GM21526 (cell line): Measurements from ENCODE around the gene TGOLN2.
"Not testable (repeated sequence)": the region's sequence is repeated elsewhere in the genome, so short reads cannot be mapped to it uniquely, and the experiment has no call there.

Experiments used
- ATAC-seq: cut with Tn5 transposase; IDR thresholded peaks from one replicate; pipeline ENCODE4 v1.9.1; 2021; ENCODE audit warnings: moderate library complexity; ENCODE audit not compliant: unreplicated experiment, low FRiP score

The TGOLN2 gene

DNA sequence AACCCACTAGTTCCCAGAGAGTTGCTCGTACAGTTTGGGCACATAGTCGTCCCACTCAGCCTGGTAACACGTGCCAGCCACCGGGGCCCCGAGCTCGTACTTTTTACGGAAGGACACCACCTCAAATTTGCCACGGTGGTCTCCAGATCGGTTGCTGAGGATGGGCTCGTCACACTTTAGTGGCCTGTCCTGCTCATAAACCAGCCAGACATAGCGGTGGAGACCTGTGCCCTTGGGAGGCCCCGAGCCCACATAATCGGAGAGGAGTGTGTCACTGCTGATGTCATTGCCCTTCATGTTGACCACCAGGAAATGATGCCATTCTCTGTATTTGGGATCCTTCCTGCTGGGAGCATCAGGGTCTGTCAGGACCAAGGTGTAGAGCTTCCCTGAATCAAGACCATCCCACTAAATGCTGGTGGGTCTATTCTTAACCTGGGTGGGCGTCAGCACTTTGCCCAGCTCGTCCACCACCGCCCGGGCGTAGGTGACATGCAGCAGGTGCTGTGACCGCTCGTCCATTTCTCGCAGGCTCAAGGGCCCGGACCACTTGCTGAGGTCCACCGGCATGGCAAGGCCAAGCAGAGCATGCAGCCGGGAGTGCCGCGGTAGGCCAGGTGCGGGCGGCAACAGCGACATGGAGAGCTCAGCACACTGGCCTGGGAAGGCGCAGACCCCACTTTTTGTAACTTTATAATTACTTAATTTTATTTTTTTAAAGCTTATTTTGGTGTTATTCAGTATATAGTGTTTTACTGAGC lies 13.7 kb upstream of the TGOLN2 start:
- ATAC-seq: no peak

DNA sequence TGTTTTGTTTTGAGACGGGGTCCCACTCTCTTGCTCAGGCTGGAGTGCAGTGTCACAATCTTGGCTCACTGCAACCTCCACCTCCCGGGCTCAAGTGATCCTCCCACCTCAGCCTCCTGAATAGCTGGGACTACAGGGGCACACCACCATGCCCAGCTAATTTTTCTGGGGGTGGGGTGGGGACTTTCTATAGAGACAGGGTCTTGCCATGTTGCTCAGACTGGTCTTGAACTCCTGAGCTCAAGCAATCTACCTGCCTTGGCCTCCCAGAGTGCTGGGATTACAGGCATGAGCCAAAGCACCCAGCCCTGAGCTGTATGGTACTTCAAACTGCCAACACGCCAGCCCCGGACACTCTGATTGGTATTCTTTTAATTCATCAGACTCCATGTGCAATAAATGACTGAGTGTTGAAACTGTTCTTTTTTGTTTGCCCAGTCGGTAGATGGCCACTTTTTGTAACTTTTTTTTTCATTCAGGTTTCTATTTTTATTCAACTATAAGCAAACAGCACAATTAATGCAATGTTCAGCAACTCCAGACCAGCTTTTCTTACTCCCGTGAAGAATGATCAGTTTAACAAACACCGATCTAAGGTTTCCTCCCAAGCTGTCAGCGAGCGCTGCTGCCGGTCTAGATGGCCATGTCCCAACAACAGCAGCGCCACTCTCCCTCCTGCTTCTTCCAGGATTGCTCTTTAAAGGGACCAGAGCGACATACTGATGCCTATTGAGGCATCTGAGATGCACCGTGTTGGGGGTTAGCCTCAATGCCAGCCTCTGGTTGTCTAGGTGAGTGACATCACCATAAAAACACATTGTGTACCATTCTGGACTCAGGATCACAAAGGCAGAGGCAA lies 12.5 kb upstream of the TGOLN2 start:
- ATAC-seq: no peak

- no peak for ATAC-seq
These were observed 7.1 kb upstream of the TGOLN2 start for GRCh38 chr2:85334928-85335327.

- ATAC-seq: not testable (repeated sequence)
These were observed 6.1 kb upstream of the TGOLN2 start for GRCh38 chr2:85333877-85334276.

DNA sequence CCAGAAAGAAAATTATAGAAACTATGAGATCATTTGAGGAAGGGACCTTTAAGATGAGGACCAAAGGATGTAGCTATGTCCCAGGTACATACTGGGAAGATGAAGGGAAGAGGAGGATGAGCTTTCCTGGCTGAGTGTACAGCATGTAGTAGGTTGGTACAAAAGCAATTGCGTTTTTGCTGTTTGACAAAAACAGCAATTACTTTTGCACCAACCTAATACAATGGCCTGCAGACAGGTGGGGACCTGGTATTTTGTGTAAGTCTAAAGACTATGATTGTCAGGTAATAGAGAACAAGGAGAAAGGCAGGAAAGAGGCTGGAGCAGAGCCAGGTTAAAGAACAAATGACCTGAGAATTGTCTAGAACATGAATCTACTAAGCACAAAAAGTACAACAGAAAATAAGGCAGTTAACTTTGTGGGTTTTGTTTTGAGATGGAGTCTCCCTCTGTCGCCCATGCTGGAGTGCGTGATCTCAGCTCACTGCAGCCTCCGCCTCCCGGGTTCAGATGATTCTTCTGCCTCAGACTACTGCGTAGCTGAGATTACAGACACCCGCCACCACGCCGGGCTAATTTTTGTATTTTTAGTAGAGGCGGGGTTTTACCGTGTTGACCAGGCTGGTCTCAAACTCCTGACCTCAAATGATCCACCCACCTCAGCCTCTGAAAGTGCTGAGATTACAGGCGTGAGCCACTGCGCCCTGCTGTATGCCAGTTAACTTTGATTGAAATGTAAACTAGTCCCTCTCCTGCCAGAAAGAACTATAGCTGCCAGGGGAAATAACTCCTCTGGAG lies 3.2 kb upstream of the TGOLN2 start:
- no peak for ATAC-seq

DNA sequence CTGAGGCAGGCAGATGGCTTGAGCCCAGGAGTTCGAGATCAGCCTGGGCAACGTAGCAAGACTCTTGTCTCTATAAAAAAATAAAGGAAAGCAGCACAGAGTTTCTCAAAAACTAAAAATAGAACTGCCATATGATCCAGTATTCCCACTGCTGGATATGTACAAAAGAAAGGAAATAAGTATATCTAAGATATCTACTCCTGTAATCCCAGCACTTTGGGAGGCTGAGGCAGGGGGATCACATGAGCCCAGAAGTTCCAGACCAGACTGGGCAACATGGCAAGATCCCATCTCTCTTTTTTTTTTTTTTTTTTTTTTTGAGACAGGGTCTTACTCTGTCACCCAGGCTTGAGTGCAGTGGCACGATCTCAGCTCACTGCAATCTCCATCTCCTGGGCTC lies 1.9 kb upstream of the TGOLN2 start:
- ATAC-seq: not testable (repeated sequence)

DNA sequence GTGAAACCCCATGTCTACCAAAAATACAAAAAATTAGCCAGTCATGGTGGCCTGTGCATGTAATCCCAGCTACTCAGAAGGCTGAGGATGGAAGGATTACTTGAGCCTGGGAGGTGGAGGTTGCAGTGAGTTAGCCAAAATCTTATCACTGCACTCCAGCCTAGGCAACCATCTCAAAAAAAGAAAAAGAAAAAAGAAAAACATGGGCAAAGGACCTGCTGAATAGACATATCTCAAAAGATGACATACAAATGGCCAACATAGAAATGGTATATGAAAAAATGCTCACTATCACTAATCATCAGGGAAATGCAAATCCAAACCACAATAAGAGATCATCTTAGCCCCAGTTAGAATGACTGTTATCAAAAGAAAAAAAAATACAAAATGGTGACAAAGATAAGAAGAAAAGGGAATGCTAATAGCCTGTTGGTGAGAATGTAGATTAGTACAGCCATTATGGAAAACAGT lies 1.4 kb upstream of the TGOLN2 start:
- ATAC-seq: no peak

- ATAC-seq: no peak
These were observed 498 bp downstream of the TGOLN2 start for GRCh38 chr2:85327160-85327821.

GRCh38 chr2:85326406-85327159 lies 1.2 kb downstream of the TGOLN2 start:
- ATAC-seq: peak; percentile 30

DNA sequence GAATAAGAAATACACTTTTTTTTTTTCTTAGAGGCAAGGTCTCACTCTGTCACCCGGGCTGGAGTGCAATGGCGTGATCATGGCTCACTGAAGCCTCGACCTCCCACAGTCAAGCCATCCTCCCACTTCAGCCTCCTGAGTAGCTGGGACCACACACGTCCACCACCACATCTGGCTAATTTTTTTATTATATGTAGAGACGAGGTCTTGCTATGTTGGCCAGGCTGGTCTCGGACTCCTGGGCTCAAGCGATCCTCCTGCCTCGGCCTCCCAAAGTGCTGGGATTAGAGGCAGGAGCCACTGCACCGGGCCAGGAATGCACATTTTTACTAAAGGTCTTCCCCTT lies 2.4 kb downstream of the TGOLN2 start:
- ATAC-seq: no peak

DNA sequence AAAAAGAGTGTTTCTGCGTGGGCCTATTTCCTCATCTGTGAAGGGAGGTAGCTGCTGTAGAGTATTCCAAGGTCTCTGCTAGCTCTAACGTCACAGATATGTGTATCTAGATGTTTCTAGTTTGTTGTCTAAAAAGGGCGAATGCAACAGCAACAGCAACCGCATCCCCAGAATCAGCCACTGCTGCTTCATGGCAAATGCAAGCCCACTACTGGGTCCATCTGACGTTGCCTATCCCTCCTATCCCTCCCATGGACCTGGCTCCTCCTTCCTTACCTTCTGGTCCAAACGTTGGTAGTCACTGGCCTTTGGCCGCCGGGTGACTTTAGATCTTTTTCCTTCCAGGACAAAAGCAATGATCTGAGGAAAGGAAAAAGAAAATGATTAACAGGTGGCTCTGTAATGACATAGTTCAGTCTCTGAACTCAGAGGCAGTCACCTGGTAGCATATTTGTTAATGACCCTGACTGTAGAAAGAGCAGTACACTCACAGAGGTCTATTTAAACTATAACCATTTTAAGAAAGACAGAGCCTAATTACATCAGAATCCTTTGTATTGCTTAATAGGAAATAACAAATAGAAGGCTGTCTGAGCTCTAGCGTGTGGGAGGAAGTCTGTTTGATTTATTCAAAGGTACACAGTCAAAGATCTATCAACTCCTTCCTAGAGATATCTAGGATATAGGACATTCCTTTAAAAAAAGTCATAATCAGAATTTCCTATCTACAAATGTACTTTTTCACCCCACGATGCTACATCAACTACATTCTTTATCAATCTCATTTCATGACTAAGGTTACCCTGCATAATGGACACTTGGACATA lies 2.9 kb downstream of the TGOLN2 start:
- ATAC-seq: no peak

- not testable (repeated sequence) for ATAC-seq
These were observed 3.8 kb downstream of the TGOLN2 start for GRCh38 chr2:85323988-85324367.

- no peak for ATAC-seq
These were observed 4.3 kb downstream of the TGOLN2 start for GRCh38 chr2:85323351-85323987.

DNA sequence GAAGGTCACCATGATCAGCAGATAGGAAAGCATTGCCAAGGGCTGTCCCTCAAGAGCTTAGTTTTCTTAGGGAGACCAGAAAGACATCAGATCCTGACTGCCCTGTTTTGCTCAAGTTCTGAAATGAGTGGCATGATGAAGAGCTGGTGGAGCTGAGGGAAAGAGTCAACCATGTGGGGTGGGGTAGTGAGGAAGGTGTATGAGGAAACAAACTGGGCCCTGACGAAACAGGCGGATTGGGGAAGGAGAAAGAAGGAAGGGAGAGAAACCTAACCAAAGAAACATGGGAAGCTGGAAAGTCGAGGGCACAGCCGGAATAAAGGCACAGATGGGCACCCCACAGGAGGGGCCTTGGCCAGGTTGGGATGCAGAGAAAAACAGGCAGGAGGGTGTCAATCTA lies 8.0 kb downstream of the TGOLN2 start:
- no peak for ATAC-seq

DNA sequence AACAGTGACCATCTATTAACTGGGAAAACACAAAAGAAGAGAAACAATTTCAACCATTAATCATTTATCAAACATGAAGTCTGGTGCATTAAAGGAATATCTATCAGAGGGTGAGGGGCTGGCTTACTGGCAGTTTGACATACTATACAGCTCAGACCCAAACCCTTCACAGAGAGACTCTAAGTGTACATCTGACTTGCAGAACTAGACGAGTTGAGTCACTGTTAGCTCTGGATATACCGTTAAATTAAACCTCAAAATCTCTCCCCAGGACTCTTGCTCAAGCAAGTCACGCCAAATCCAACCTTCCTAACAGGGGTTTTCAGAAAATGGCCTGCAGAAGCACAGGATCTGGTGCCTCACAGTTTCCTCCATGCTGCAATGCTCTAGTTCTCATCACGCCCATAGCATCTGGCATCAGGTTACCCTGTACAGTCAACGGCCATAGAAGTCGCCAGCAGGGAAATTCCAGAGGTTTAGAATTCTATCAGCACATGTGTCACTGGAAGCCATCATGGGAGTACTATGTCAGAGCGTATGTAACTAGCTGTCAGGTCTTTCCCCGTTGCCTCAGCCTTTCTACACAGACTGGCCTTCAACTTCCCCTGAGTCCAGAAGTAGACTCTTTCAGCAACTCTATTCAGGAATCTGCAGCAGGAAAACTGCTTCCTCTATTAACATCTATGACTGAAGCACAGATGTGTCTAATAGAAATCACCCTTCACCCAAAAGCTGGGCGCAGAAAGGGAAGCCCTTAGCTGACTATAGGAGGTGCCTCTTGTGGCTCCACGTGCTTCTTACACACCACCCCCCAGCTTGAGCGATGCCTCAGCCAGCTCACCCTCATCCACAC lies 9.3 kb downstream of the TGOLN2 start:
- no peak for ATAC-seq

- ATAC-seq: not testable (repeated sequence)
These were observed 11.9 kb downstream of the TGOLN2 start for GRCh38 chr2:85315921-85316320.

DNA sequence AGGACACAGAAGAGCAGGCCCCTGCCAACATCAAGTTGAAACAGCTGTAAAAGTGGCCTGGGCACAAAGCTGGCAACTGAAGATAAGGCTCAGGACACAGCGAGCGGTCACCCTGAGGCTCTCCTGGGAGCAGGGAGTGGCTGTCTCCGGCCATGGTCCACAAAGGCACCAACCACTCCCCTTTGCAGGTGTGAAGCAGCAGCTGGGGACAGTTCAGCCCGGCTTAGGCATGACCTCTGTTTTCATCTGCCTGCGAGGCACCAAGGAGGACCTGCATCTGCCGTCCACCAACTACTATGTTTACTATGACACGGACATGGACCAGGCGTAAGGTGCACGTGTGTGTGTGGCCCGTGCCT lies 12.9 kb downstream of the TGOLN2 start:
- ATAC-seq: no peak

DNA sequence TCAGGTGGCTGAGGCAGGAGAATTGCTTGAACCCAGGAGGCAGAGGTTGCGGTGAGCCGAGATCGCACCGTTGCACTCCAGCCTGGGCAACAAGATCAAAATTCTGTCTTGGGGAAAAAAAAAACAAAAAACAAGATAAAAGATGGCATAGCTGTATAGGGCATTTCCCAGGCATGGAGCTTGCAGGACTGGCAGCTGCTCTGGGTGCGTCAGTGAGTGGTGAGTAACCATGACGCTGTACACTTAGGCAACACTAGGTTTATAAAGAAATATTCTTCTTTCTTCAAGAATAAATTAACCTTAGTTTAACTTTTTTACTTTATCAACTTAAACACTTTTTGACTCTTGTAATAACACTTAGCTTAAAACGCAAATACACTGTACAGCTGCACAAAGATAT lies 15.4 kb downstream of the TGOLN2 start:
- ATAC-seq: no peak
